HEK293T (cell line): ENCODE measurements around the gene RARA.
A peak's percentile ranks its signal among the peaks of the same experiment; 100 is the strongest.

Experiments used
- CTCF ChIA-PET: fragments of 350-600 bp; formaldehyde crosslinking; extraction: SDS; loops from one replicate; lab custom pipeline; 2021; ENCODE audit warnings: antibody characterized with exemption, inconsistent platforms; lab: Yijun Ruan, JAX
- POLR2A ChIA-PET: fragments of 350-600 bp; formaldehyde crosslinking; extraction: SDS; loops from one replicate; lab custom pipeline; 2020; ENCODE audit warnings: antibody characterized with exemption, inconsistent platforms; lab: Yijun Ruan, JAX
- DNase-seq: peaks from one replicate; pipeline ENCODE4 v3.0.0; 2012; ENCODE audit warnings: mixed read lengths; ENCODE audit errors: extremely low spot score
- ARNT ChIP-seq: fragments of 450-650 bp; IDR thresholded peaks from 2 replicates; pipeline ENCODE4 v1.6.1; 2017; ENCODE audit warnings: mild to moderate bottlenecking
- BHLHE40 ChIP-seq: fragments of 450-650 bp; IDR thresholded peaks from 2 replicates; pipeline ENCODE4 v1.6.1; 2016; ENCODE audit warnings: mild to moderate bottlenecking, moderate library complexity, borderline replicate concordance
- CTBP1 ChIP-seq: fragments of 450-650 bp; IDR thresholded peaks from 2 replicates; pipeline ENCODE4 v1.6.1; 2016; ENCODE audit warnings: borderline replicate concordance
- ELF4 ChIP-seq: fragments of 450-650 bp; IDR thresholded peaks from 2 replicates; pipeline ENCODE4 v1.6.1; 2017; ENCODE audit warnings: antibody characterized with exemption
- FOXA1 ChIP-seq: fragments of 450-650 bp; IDR thresholded peaks from 2 replicates; pipeline ENCODE4 v1.6.1; 2016; ENCODE audit warnings: mild to moderate bottlenecking
- FOXK2 ChIP-seq: fragments of 450-650 bp; IDR thresholded peaks from 2 replicates; pipeline ENCODE4 v1.6.1; 2016; ENCODE audit warnings: mild to moderate bottlenecking
- FOXM1 ChIP-seq: fragments of 450-650 bp; IDR thresholded peaks from 2 replicates; pipeline ENCODE4 v1.6.1; 2017; ENCODE audit warnings: mild to moderate bottlenecking, borderline replicate concordance
- HDGF ChIP-seq: fragments of 450-650 bp; IDR thresholded peaks from 2 replicates; pipeline ENCODE4 v1.6.1; 2017; ENCODE audit warnings: antibody characterized with exemption, borderline replicate concordance
- L3MBTL2 ChIP-seq: fragments of 450-650 bp; conservative IDR thresholded peaks from 2 replicates; pipeline ENCODE4 v1.6.1; 2016; ENCODE audit warnings: mild to moderate bottlenecking
- LEF1 ChIP-seq: fragments of 450-650 bp; IDR thresholded peaks from 2 replicates; pipeline ENCODE4 v1.6.1; 2017; ENCODE audit warnings: mild to moderate bottlenecking, borderline replicate concordance
- NFRKB ChIP-seq: fragments of 450-650 bp; IDR thresholded peaks from 2 replicates; pipeline ENCODE4 v1.6.1; 2016; ENCODE audit warnings: mild to moderate bottlenecking, moderate library complexity
- SP1 ChIP-seq: fragments of 450-650 bp; IDR thresholded peaks from 2 replicates; pipeline ENCODE4 v1.6.1; 2017
- SUZ12 ChIP-seq: fragments of 450-650 bp; IDR thresholded peaks from 2 replicates; pipeline ENCODE4 v1.6.1; 2016; ENCODE audit warnings: mild to moderate bottlenecking
- TARDBP ChIP-seq: fragments of 450-650 bp; IDR thresholded peaks from 2 replicates; pipeline ENCODE4 v1.6.1; 2016
- ZNF384 ChIP-seq: fragments of 450-650 bp; IDR thresholded peaks from 2 replicates; pipeline ENCODE4 v1.6.1; 2016
- TF ChIP-seq, protein P1 (sequence below): fragments of 450-650 bp; IDR thresholded peaks from 2 replicates; pipeline ENCODE4 v1.6.1; 2016

The RARA gene

DNA sequence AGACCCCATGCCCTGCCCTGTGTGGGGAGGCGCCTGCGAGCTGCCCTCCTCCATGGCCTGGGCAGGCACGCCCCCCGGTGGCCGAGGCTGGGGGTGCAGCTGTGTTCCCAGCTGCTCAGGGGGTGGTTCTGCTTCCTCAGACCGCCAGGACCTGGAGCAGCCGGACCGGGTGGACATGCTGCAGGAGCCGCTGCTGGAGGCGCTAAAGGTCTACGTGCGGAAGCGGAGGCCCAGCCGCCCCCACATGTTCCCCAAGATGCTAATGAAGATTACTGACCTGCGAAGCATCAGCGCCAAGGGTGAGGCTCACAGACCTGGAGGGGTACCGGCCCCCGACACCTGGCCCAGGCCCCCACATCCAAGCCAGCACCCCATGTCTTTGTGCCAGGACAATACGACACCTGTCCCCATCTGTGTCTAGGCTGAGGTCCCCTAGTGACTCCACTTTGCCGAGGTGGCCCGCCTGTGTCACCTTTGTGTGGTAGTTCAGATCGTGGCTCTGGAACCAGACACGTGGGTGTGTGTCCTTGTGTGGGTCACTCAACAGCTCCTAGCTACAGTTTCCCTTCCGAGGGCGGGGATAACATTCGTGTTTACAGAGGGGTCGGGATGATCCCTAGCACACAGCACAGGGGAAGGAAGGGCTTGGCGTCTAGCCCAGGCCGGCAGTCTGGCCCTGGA is 46.3 kb downstream of the RARA start:
- CTCF ChIA-PET, result interaction anchor here (0.5 to 2.3 kb wide), 16 partner anchors 10 to 204 kb away, joined by 3 to 31 read pairs (median 4); partner anchors contain the start of gene RARA
- peak; percentile 72 for DNase-seq
- POLR2A ChIA-PET, result interaction anchor here (0.5 to 1.6 kb wide), 5 partner anchors 9 to 55 kb away, joined by 3 to 8 read pairs (median 4); no protein-coding TSS in a partner anchor

DNA sequence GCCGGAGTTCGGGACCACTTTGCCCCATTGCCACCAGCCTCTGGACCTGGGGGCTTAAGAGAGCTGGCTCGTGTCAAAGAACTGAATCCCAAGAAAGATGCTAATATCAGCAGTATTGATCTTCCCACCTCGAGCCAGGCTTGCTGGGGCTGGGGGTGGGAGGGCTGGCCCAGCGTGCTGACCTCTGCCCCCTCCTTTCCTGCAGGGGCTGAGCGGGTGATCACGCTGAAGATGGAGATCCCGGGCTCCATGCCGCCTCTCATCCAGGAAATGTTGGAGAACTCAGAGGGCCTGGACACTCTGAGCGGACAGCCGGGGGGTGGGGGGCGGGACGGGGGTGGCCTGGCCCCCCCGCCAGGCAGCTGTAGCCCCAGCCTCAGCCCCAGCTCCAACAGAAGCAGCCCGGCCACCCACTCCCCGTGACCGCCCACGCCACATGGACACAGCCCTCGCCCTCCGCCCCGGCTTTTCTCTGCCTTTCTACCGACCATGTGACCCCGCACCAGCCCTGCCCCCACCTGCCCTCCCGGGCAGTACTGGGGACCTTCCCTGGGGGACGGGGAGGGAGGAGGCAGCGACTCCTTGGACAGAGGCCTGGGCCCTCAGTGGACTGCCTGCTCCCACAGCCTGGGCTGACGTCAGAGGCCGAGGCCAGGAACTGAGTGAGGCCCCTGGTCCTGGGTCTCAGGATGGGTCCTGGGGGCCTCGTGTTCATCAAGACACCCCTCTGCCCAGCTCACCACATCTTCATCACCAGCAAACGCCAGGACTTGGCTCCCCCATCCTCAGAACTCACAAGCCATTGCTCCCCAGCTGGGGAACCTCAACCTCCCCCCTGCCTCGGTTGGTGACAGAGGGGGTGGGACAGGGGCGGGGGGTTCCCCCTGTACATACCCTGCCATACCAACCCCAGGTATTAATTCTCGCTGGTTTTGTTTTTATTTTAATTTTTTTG is 47.1 kb downstream of the RARA start:
- DNase-seq, result no peak
- CTCF ChIA-PET, result interaction anchor here (0.5 to 6.6 kb wide), 5 partner anchors 48 to 178 kb away, joined by 3 to 36 read pairs (median 9); partner anchors contain the start of gene RARA
- TF ChIP-seq FOXK2, result no peak
- no peak for TF ChIP-seq HDGF
- POLR2A ChIA-PET, result interaction anchor here (1.6 kb wide), 1 partner anchor 51 kb away, joined by 8 read pairs; no protein-coding TSS in a partner anchor

More for the DNA sequence above, 46.3 kb downstream of the RARA start:
- TF ChIP-seq SUZ12 (no peak), ELF4 (no peak), LEF1 (no peak), TARDBP (no peak), CTBP1 (no peak), FOXK2 (no peak), HDGF (no peak), FOXM1 (no peak), BHLHE40 (no peak), FOXA1 (no peak)
- TF ChIP-seq, protein P1, sequence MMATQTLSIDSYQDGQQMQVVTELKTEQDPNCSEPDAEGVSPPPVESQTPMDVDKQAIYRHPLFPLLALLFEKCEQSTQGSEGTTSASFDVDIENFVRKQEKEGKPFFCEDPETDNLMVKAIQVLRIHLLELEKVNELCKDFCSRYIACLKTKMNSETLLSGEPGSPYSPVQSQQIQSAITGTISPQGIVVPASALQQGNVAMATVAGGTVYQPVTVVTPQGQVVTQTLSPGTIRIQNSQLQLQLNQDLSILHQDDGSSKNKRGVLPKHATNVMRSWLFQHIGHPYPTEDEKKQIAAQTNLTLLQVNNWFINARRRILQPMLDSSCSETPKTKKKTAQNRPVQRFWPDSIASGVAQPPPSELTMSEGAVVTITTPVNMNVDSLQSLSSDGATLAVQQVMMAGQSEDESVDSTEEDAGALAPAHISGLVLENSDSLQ, result no peak

DNA sequence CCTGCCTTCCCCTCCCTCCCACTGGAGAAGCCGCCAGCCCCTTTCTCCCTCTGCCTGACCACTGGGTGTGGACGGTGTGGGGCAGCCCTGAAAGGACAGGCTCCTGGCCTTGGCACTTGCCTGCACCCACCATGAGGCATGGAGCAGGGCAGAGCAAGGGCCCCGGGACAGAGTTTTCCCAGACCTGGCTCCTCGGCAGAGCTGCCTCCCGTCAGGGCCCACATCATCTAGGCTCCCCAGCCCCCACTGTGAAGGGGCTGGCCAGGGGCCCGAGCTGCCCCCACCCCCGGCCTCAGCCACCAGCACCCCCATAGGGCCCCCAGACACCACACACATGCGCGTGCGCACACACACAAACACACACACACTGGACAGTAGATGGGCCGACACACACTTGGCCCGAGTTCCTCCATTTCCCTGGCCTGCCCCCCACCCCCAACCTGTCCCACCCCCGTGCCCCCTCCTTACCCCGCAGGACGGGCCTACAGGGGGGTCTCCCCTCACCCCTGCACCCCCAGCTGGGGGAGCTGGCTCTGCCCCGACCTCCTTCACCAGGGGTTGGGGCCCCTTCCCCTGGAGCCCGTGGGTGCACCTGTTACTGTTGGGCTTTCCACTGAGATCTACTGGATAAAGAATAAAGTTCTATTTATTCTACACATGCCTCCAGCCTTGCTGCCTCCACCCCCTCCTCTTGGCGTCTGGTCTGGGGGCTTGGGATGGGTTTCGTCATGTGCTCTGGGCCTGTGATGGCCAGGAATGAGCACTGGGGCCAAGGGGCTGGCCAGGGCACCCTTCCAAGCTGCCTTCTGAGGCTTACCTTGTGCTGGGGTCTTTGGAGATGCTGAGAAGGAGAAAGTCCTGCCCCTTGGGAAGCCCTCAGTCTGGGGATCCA is 48.3 kb downstream of the RARA start:
- TF ChIP-seq FOXK2, result no peak
- no peak for TF ChIP-seq FOXM1
- TF ChIP-seq, protein P1, result no peak
- no peak for TF ChIP-seq TARDBP
- no peak for TF ChIP-seq HDGF
- no peak for TF ChIP-seq SP1
- no peak for TF ChIP-seq SUZ12
- TF ChIP-seq NFRKB, result no peak
- no peak for TF ChIP-seq FOXA1
- CTCF ChIA-PET, result interaction anchor here (0.5 to 6.6 kb wide), 5 partner anchors 50 to 177 kb away, joined by 3 to 36 read pairs (median 3); no protein-coding TSS in a partner anchor
- no peak for DNase-seq
- POLR2A ChIA-PET, result interaction anchor here (0.9 kb wide), 1 partner anchor 69 kb away, joined by 3 read pairs; no protein-coding TSS in a partner anchor

DNA sequence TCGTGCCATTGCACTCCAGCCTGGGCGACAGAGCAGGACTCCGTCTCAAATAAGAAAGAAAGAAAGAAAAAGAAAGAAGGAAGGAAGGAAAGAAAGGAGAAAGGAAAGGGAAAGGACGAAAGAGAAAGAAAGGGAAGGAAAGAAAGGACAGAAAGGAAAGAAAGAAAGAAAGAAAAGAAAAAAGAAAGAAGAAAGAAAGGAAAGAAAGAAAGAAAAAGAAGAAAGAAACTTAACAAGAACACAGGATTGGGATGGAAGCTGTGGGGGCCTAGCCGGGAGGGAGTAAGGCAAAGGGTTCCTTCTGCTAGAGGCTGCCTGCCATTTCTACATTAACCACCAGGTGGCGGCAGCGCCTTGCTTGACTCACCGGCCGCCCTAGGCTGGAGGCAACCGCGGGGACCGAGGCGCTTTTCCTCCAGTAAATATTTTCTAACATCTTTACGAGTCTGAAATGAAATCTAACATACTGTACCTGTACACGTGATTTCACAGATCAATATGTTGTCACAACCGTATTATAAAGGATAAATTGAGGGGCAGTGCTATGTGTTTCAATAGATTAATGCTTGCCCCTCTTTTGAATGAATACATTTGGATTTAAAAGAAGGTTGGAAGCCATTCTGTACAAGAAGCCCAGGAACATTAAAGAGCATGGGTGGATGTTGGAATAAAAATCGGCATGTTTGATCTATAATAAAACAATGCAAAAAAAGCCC is 49.5 kb downstream of the RARA start:
- CTCF ChIA-PET, result interaction anchor here (0.7 to 6.6 kb wide), 4 partner anchors 51 to 176 kb away, joined by 3 to 36 read pairs (median 4); no protein-coding TSS in a partner anchor
- DNase-seq, result peak; percentile 81
- POLR2A ChIA-PET, result no interaction called here
- no peak for TF ChIP-seq L3MBTL2
- no peak for TF ChIP-seq FOXM1
- no peak for TF ChIP-seq CTBP1
- TF ChIP-seq NFRKB, result no peak
- TF ChIP-seq SP1, result no peak
- no peak for TF ChIP-seq ZNF384
- no peak for TF ChIP-seq BHLHE40
- no peak for TF ChIP-seq ARNT
- TF ChIP-seq FOXK2, result no peak
- no peak for TF ChIP-seq FOXA1
- TF ChIP-seq SUZ12, result no peak
- TF ChIP-seq, protein P1, result no peak
- TF ChIP-seq LEF1, result no peak
- no peak for TF ChIP-seq HDGF
- no peak for TF ChIP-seq ELF4
